Measurements from ENCODE around the gene MCHR1. TPM values are rescaled to one million over a fixed set of nuclear protein-coding genes. Genes with fewer than 3 reads are reported as not detected.

Gene MCHR1
- polyA plus RNA-seq, 2 of the 4 experiments (the other 2 are of a cell fraction) = not detected

- H3K4me2 ChIP-seq = no peak overlapping the region
- ChIA-PET CTCF (interaction anchor here (1.0 to 1.5 kb wide), 2 partner anchors 18 to 105 kb away, joined by 3 to 7 read pairs; no protein-coding TSS in a partner anchor), POLR2A (no interaction called here)
- no peaks in the 10 kb centered on the region for H3K9me3 ChIP-seq
- H3K4me1 ChIP-seq = no peaks in the 10 kb centered on the region
- H3K4me3 ChIP-seq = no peak overlapping the region
- ATAC-seq (no peak; a peak in 1 of 6 replicates), DNase-seq (ENCODE audit: low read depth in 1 of 2, low spot score in 1 of 2) (no peak), FAIRE-seq (no peak)
- WGBS (ENCODE audit: missing lambda C conversion rate) = 86% methylated on average over 3 of the region's 4 CpGs
- TF ChIP-seq NR3C1 (IDR thresholded peaks at IDR 0.05) (no peak), KDM1A (IDR thresholded peaks at IDR 0.05; ENCODE audit: low read depth) (no peak), ELK1 (IDR thresholded peaks at IDR 0.05; ENCODE audit: low read depth, low read length) (no peak), ZC3H11A (IDR thresholded peaks at IDR 0.05) (no peak), BCL3 (IDR thresholded peaks at IDR 0.05) (no peak), E2F6 (IDR thresholded peaks at IDR 0.05; ENCODE audit: borderline replicate concordance, low read depth) (no peak), SMC3 (IDR thresholded peaks at IDR 0.05) (no peak), RARB (CRISPR knock-in tag; IDR thresholded peaks at IDR 0.05) (no peak), ZNF302 (CRISPR knock-in tag; IDR thresholded peaks at IDR 0.05) (no peak), FOXS1 (CRISPR knock-in tag; IDR thresholded peaks at IDR 0.05) (no peak), SREBF2 (IDR thresholded peaks at IDR 0.05) (no peak), TP53 (CRISPR knock-in tag; IDR thresholded peaks at IDR 0.05) (no peak), CBX2 (IDR thresholded peaks at IDR 0.05; ENCODE audit: borderline replicate concordance, low read depth) (no peak), EHF (CRISPR knock-in tag; IDR thresholded peaks at IDR 0.05) (no peak), BHLHE40 (IDR thresholded peaks at IDR 0.05; ENCODE audit: low read depth, low read length) (no peak), HDAC2 (IDR thresholded peaks at IDR 0.05) (no peak), FOSB (CRISPR knock-in tag; IDR thresholded peaks at IDR 0.05) (no peak)
- no peak overlapping the region for H3K27ac ChIP-seq
Measured at GRCh38 chr22:40665312-40665711, 14.0 kb upstream of the MCHR1 start.

GRCh38 chr22:40666151-40666848, 13.0 kb upstream of the MCHR1 start:
- TF ChIP-seq FOSB (CRISPR knock-in tag; IDR thresholded peaks at IDR 0.05) (no peak), JUN (IDR thresholded peaks at IDR 0.05) (no peak), POLR2AphosphoS2 (conservative IDR thresholded peaks at IDR 0.05; ENCODE audit: low read length) (no peak), FOSL2 (IDR thresholded peaks at IDR 0.05) (no peak), FOSL2 (CRISPR knock-in tag; IDR thresholded peaks at IDR 0.05) (no peak), HOXB5 (CRISPR knock-in tag; IDR thresholded peaks at IDR 0.05) (no peak), HES2 (IDR thresholded peaks at IDR 0.05) (no peak), RARB (CRISPR knock-in tag; IDR thresholded peaks at IDR 0.05) (no peak), USF2 (IDR thresholded peaks at IDR 0.05) (no peak)
- FAIRE-seq = no peak

More at GRCh38 chr22:40666151-40666848, 13.0 kb upstream of the MCHR1 start:
- ATAC-seq = no peak
- Histone ChIP-seq H3K4me3 (no peak overlapping the region), H3K9me3 (no peaks in the 10 kb centered on the region), H3K27ac (no peak overlapping the region), H3K4me2 (no peak overlapping the region), H3K4me1 (no peaks in the 10 kb centered on the region)
- CTCF ChIA-PET = interaction anchor here (0.6 to 1.5 kb wide), 4 partner anchors 9 to 300 kb away, joined by 3 to 7 read pairs (median 3); no protein-coding TSS in a partner anchor
- WGBS (ENCODE audit: missing lambda C conversion rate) = 82% methylated on average over 7 of the region's 7 CpGs
- POLR2A ChIA-PET = no interaction called here
- no peak for DNase-seq (ENCODE audit: low read depth in 1 of 2, low spot score in 1 of 2)

Data from A549 (cell line).